Mesenchymal stem cell (in vitro differentiated cells and primary cell): Measurements from ENCODE around the gene IDH3A.
A peak's percentile ranks its signal among the peaks of the same experiment; 100 is the strongest.
"Not testable (repeated sequence)": the region's sequence is repeated elsewhere in the genome, so short reads cannot be mapped to it uniquely, and the experiment has no call there.

Experiments used
- DNase-seq: peaks from one replicate; pipeline ENCODE4 v3.0.0-alpha.2; 2013
- H2AFZ ChIP-seq: one replicate; pipeline ENCODE4 v1.6.1; 2013; ENCODE audit warnings: low read depth, mild to moderate bottlenecking, control low read depth, inconsistent platforms, low read length, moderate library complexity
- H2AK5ac ChIP-seq: 2 replicates; pipeline ENCODE4 v1.6.1; 2013; ENCODE audit warnings: low read length, moderate library complexity, mild to moderate bottlenecking, inconsistent platforms; ENCODE audit not compliant: severe bottlenecking
- H2BK120ac ChIP-seq: one replicate; pipeline ENCODE4 v1.6.1; 2013; ENCODE audit warnings: low read depth, mild to moderate bottlenecking, inconsistent platforms, low read length, moderate library complexity
- H2BK12ac ChIP-seq, 2 experiments: one replicate each; pipeline ENCODE4 v1.6.1; 2013; ENCODE audit warnings: inconsistent platforms in 2 of 2, low read length in 2 of 2, mild to moderate bottlenecking in 2 of 2, moderate library complexity in 2 of 2, control low read depth in 1 of 2
- H2BK15ac ChIP-seq: one replicate; pipeline ENCODE4 v1.6.1; 2013; ENCODE audit warnings: mild to moderate bottlenecking, low read depth, inconsistent platforms; ENCODE audit not compliant: poor library complexity, severe bottlenecking
- H2BK5ac ChIP-seq: 2 replicates; pipeline ENCODE4 v1.6.1; 2013; ENCODE audit warnings: low read depth, mild to moderate bottlenecking, low read length, control low read depth, inconsistent platforms; ENCODE audit not compliant: poor library complexity, severe bottlenecking
- H3K14ac ChIP-seq, 2 experiments: one replicate each; pipeline ENCODE4 v1.6.1; 2013; ENCODE audit warnings: inconsistent platforms in 2 of 2, low read length in 2 of 2, control low read depth in 1 of 2, mild to moderate bottlenecking in 1 of 2, moderate library complexity in 1 of 2
- H3K18ac ChIP-seq, 2 experiments: one replicate each; pipeline ENCODE4 v1.6.1; 2013; ENCODE audit warnings: inconsistent platforms in 2 of 2, low read length in 2 of 2, control low read depth in 1 of 2, low read depth in 1 of 2, mild to moderate bottlenecking in 1 of 2
- H3K23ac ChIP-seq, 2 experiments: one replicate each; pipeline ENCODE4 v1.6.1; 2013; ENCODE audit warnings: inconsistent platforms in 2 of 2, low read length in 2 of 2, mild to moderate bottlenecking in 2 of 2, moderate library complexity in 2 of 2, control low read depth in 1 of 2
- H3K27ac ChIP-seq: 2 replicates; pipeline ENCODE4 v1.5.1; 2013; ENCODE audit warnings: mild to moderate bottlenecking, moderate library complexity, low read length, control low read depth, inconsistent platforms; ENCODE audit not compliant: poor library complexity, severe bottlenecking
- H3K27me3 ChIP-seq, 2 experiments: 2 replicates each; pipeline versions ENCODE4 v1.6.1 to v1.7.0; 2013; ENCODE audit warnings: low read length in 2 of 2, mild to moderate bottlenecking in 2 of 2, moderate library complexity in 2 of 2, control low read depth in 1 of 2, inconsistent platforms in 1 of 2; ENCODE audit not compliant: control insufficient read depth in 1 of 2, insufficient read depth in 1 of 2
- H3K36me3 ChIP-seq, 2 experiments: 2 replicates each; pipeline versions ENCODE4 v1.6.1 to v1.7.0; 2013; ENCODE audit warnings: low read length in 2 of 2, control low read depth in 1 of 2, inconsistent platforms in 1 of 2, low read depth in 1 of 2, mild to moderate bottlenecking in 1 of 2; ENCODE audit not compliant: insufficient read depth in 2 of 2, control insufficient read depth in 1 of 2
- H3K4ac ChIP-seq, 2 experiments: one replicate each; pipeline ENCODE4 v1.6.1; 2013; ENCODE audit warnings: inconsistent platforms in 2 of 2, low read length in 2 of 2, mild to moderate bottlenecking in 2 of 2, moderate library complexity in 2 of 2, control low read depth in 1 of 2, low read depth in 1 of 2
- H3K4me1 ChIP-seq: 2 replicates; pipeline ENCODE4 v1.6.1; 2013; ENCODE audit warnings: low read depth, low read length, control low read depth; ENCODE audit not compliant: control insufficient read depth, insufficient read depth
- H3K4me2 ChIP-seq: 2 replicates; pipeline ENCODE4 v1.6.1; 2013; ENCODE audit warnings: low read length, mild to moderate bottlenecking, inconsistent platforms; ENCODE audit not compliant: poor library complexity, severe bottlenecking
- H3K4me3 ChIP-seq, 2 experiments: 2 replicates each; pipeline versions ENCODE4 v1.5.1 to v1.7.0; 2013; ENCODE audit warnings: low read length in 2 of 2, mild to moderate bottlenecking in 2 of 2, control low read depth in 1 of 2, low read depth in 1 of 2; ENCODE audit not compliant: insufficient read depth in 1 of 2
- H3K79me1 ChIP-seq: replicated peaks from 2 replicates; pipeline ENCODE4 v1.6.1; 2013; ENCODE audit warnings: mild to moderate bottlenecking, control low read depth, low read length, inconsistent platforms; ENCODE audit not compliant: poor library complexity, severe bottlenecking
- H3K9ac ChIP-seq: 2 replicates; pipeline ENCODE4 v1.7.0; 2013; ENCODE audit warnings: mild to moderate bottlenecking, low read length, moderate library complexity
- H3K9me3 ChIP-seq: 2 replicates; pipeline ENCODE4 v1.7.0; 2013; ENCODE audit warnings: mild to moderate bottlenecking, low read length; ENCODE audit not compliant: control insufficient read depth
- H4K8ac ChIP-seq: one replicate; pipeline ENCODE4 v1.6.1; 2013; ENCODE audit warnings: inconsistent platforms, mild to moderate bottlenecking, low read length, moderate library complexity
- H4K91ac ChIP-seq: one replicate; pipeline ENCODE4 v1.6.1; 2013; ENCODE audit warnings: mild to moderate bottlenecking, low read length, inconsistent platforms
- WGBS: methylation state at CpG from one replicate; pipeline ENCODE4 v1.1.7; 2013; ENCODE audit warnings: mixed read lengths; 5-methylcytosine and 5-hydroxymethylcytosine counted together

IDH3A gene

GRCh38 chr15:78149805-78150751 lies 916 bp downstream of the IDH3A start:
- Histone ChIP-seq H2BK120ac (peak overlapping the region; percentile 54), H3K9ac (peak overlapping the region; percentile 87), H2AK5ac (no peak overlapping the region), H4K8ac (peak overlapping the region; percentile 31), H2AFZ (peak overlapping the region; percentile 72), H3K14ac (peak overlapping the region in 1 of 2 experiments; percentile 95), H3K4me3 (peak overlapping the region; percentile 81 to 87), H3K23ac (no peak overlapping the region), H3K79me1 (peaks cover 20% of the 10 kb centered on the region), H3K4ac (peak overlapping the region; percentile 68 to 71), H3K36me3 (no peaks in the 10 kb centered on the region), H2BK12ac (no peak overlapping the region), H3K18ac (no peak overlapping the region), H3K9me3 (no peaks in the 10 kb centered on the region), H3K4me1 (peaks cover 5% of the 10 kb centered on the region), H3K27ac (no peak overlapping the region), H4K91ac (peak overlapping the region; percentile 29), H2BK15ac (no peak overlapping the region), H3K4me2 (peak overlapping the region; percentile 93), H3K27me3 (no peaks in the 10 kb centered on the region), H2BK5ac (no peak overlapping the region)
- peak; percentile 28 for DNase-seq
- WGBS, result 8% methylated on average over 18 of the region's 20 CpGs

GRCh38 chr15:78151075-78151474 lies 1.9 kb downstream of the IDH3A start:
- not testable (repeated sequence) for H3K4me3 ChIP-seq, H4K91ac ChIP-seq, H2BK120ac ChIP-seq, H2BK15ac ChIP-seq, H3K4me1 ChIP-seq, H2AFZ ChIP-seq, DNase-seq, H3K4me2 ChIP-seq, H3K27me3 ChIP-seq, H2BK12ac ChIP-seq, H3K36me3 ChIP-seq, H3K27ac ChIP-seq, H4K8ac ChIP-seq, H2AK5ac ChIP-seq, H2BK5ac ChIP-seq, H3K18ac ChIP-seq, H3K9me3 ChIP-seq, H3K23ac ChIP-seq, H3K14ac ChIP-seq, H3K4ac ChIP-seq
- Histone ChIP-seq H3K79me1 (peaks cover 20% of the 10 kb centered on the region), H3K9ac (peak overlapping the region; percentile 87)
- whole genome bisulfite sequencing, result 95% methylated on average over 8 of the region's 8 CpGs

GRCh38 chr15:78154955-78155354 lies 5.8 kb downstream of the IDH3A start:
- no peaks in the 10 kb centered on the region for H3K27me3 ChIP-seq
- WGBS, result 100% methylated on average over 2 of the region's 3 CpGs
- H4K91ac ChIP-seq, result no peak overlapping the region
- no peak overlapping the region for H2AFZ ChIP-seq
- peaks cover 16% of the 10 kb centered on the region for H3K79me1 ChIP-seq
- H2AK5ac ChIP-seq, result no peak overlapping the region
- H3K4me3 ChIP-seq, result no peak overlapping the region
- H2BK120ac ChIP-seq, result no peak overlapping the region
- H3K36me3 ChIP-seq, result peaks cover 10 to 22% of the 10 kb centered on the region in 2 experiments
- no peak overlapping the region for H3K23ac ChIP-seq
- H3K14ac ChIP-seq, result no peak overlapping the region
- no peak overlapping the region for H2BK12ac ChIP-seq
- no peak overlapping the region for H3K18ac ChIP-seq
- H3K27ac ChIP-seq, result no peak overlapping the region
- peak overlapping the region; percentile 5 for H3K9ac ChIP-seq
- no peak overlapping the region for H2BK15ac ChIP-seq
- no peak overlapping the region for H4K8ac ChIP-seq
- no peak for DNase-seq
- H3K9me3 ChIP-seq, result no peaks in the 10 kb centered on the region
- H3K4me1 ChIP-seq, result no peaks in the 10 kb centered on the region
- no peak overlapping the region for H3K4ac ChIP-seq
- no peak overlapping the region for H3K4me2 ChIP-seq
- no peak overlapping the region for H2BK5ac ChIP-seq

- H3K4me2 ChIP-seq, result no peak overlapping the region
- no peak overlapping the region for H3K4me3 ChIP-seq
- no peak overlapping the region for H3K4ac ChIP-seq
- peak overlapping the region; percentile 5 for H3K9ac ChIP-seq
- H4K91ac ChIP-seq, result no peak overlapping the region
- no peaks in the 10 kb centered on the region for H3K4me1 ChIP-seq
- no peaks in the 10 kb centered on the region for H3K9me3 ChIP-seq
- H3K79me1 ChIP-seq, result peaks cover 16% of the 10 kb centered on the region
- H3K18ac ChIP-seq, result no peak overlapping the region
- H3K23ac ChIP-seq, result no peak overlapping the region
- H3K14ac ChIP-seq, result no peak overlapping the region
- H2BK12ac ChIP-seq, result no peak overlapping the region
- H3K27me3 ChIP-seq, result no peaks in the 10 kb centered on the region
- H2BK120ac ChIP-seq, result no peak overlapping the region
- no peak for DNase-seq
- H2BK15ac ChIP-seq, result no peak overlapping the region
- 100% methylated on average over 3 of the region's 4 CpGs for WGBS
- H2AFZ ChIP-seq, result no peak overlapping the region
- no peak overlapping the region for H4K8ac ChIP-seq
- H2AK5ac ChIP-seq, result no peak overlapping the region
- no peak overlapping the region for H3K27ac ChIP-seq
- no peak overlapping the region for H2BK5ac ChIP-seq
- peaks cover 11 to 26% of the 10 kb centered on the region in 2 experiments for H3K36me3 ChIP-seq
These were observed 6.3 kb downstream of the IDH3A start for GRCh38 chr15:78155355-78155939.
